ENCODE results near the gene VAX1.

GRCh38 chr10:117134056-117134305 lies 4.1 kb downstream of the VAX1 start:
- TF ChIP-seq CTCF (IDR thresholded peaks at IDR 0.05) (no peak), REST (IDR thresholded peaks at IDR 0.05; ENCODE audit: insufficient read depth in 1 of 2, low read depth in 2 of 2, low read length in 1 of 2) (no peak), POLR2AphosphoS5 (IDR thresholded peaks at IDR 0.05; ENCODE audit: low read depth, low read length) (no peak)
